PC-3 (cell line): Measurements from ENCODE around the gene ATP5ME.

Source experiments
- EZH2 ChIP-seq: fragments of 300-600 bp; sonication (generic); IDR thresholded peaks from one replicate; pipeline ENCODE4 v1.6.1; 2017; ENCODE audit warnings: antibody characterized with exemption, mild to moderate bottlenecking, low read length; ENCODE audit not compliant: unreplicated experiment
- TF ChIP-seq, protein P1 (sequence below): fragments of 300-600 bp; sonication (generic); conservative IDR thresholded peaks from 2 replicates; pipeline ENCODE4 v1.5.1; 2017; ENCODE audit warnings: antibody characterized with exemption, low read depth, mild to moderate bottlenecking, low read length

DNA sequence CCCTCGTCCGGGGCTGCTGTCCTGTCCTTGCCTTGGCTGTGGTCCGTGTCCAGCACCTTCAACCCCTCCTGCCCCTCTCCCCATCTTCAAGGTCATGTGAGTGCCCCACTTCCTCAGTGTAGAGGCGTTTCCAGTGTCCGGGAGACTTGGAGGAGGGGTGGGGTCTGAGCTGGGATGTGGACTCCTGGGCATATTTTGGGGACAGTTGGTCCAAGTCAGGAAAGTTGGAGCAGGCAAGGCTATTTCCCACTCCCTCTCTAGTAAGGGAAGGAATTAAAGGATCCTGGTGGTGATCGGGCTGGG, 34.5 kb upstream of the ATP5ME start:
- TF ChIP-seq, protein P1, sequence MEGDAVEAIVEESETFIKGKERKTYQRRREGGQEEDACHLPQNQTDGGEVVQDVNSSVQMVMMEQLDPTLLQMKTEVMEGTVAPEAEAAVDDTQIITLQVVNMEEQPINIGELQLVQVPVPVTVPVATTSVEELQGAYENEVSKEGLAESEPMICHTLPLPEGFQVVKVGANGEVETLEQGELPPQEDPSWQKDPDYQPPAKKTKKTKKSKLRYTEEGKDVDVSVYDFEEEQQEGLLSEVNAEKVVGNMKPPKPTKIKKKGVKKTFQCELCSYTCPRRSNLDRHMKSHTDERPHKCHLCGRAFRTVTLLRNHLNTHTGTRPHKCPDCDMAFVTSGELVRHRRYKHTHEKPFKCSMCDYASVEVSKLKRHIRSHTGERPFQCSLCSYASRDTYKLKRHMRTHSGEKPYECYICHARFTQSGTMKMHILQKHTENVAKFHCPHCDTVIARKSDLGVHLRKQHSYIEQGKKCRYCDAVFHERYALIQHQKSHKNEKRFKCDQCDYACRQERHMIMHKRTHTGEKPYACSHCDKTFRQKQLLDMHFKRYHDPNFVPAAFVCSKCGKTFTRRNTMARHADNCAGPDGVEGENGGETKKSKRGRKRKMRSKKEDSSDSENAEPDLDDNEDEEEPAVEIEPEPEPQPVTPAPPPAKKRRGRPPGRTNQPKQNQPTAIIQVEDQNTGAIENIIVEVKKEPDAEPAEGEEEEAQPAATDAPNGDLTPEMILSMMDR, result no peak
- no peak for TF ChIP-seq EZH2
